PC-3 (cell line): ENCODE measurements around the gene PTGDS.

Source experiments
- EZH2 ChIP-seq: fragments of 300-600 bp; sonication (generic); IDR thresholded peaks from one replicate; pipeline ENCODE4 v1.6.1; 2017; ENCODE audit warnings: antibody characterized with exemption, mild to moderate bottlenecking, low read length; ENCODE audit not compliant: unreplicated experiment
- EZH2phosphoT487 ChIP-seq: fragments of 300-600 bp; sonication (generic); IDR thresholded peaks from 2 replicates; pipeline ENCODE4 v1.6.1; 2018; ENCODE audit warnings: mild to moderate bottlenecking, antibody characterized with exemption, low read length, borderline replicate concordance
- TF ChIP-seq, protein P1 (sequence below): fragments of 300-600 bp; sonication (generic); conservative IDR thresholded peaks from 2 replicates; pipeline ENCODE4 v1.5.1; 2017; ENCODE audit warnings: antibody characterized with exemption, low read depth, mild to moderate bottlenecking, low read length

- TF ChIP-seq, protein P1, sequence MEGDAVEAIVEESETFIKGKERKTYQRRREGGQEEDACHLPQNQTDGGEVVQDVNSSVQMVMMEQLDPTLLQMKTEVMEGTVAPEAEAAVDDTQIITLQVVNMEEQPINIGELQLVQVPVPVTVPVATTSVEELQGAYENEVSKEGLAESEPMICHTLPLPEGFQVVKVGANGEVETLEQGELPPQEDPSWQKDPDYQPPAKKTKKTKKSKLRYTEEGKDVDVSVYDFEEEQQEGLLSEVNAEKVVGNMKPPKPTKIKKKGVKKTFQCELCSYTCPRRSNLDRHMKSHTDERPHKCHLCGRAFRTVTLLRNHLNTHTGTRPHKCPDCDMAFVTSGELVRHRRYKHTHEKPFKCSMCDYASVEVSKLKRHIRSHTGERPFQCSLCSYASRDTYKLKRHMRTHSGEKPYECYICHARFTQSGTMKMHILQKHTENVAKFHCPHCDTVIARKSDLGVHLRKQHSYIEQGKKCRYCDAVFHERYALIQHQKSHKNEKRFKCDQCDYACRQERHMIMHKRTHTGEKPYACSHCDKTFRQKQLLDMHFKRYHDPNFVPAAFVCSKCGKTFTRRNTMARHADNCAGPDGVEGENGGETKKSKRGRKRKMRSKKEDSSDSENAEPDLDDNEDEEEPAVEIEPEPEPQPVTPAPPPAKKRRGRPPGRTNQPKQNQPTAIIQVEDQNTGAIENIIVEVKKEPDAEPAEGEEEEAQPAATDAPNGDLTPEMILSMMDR = no peak
- TF ChIP-seq EZH2 (no peak), EZH2phosphoT487 (no peak)
These were observed 49.5 kb downstream of the PTGDS start for GRCh38 chr9:137026828-137027227.
